ENCODE results near the gene MCF2L.

DNA sequence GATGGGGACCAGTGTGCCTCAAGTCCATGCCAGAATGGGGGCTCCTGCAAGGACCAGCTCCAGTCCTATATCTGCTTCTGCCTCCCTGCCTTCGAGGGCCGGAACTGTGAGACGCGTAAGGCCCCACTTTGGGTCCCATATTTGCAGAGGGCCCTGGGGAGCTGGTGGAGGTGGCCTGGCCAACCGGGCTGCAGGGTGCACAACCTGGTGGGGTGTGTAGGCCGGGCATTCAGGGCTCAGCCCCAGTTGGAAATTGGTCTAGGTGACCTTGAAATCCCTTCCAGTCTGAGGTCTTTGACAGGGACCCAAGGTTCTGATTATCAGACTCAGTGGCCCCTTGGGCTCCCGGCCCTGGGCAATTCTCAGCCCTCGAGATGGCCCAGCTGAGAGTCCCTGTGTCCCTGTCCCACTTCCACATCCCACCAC lies 144.8 kb downstream of the MCF2L start:
- TF ChIP-seq, protein P1, sequence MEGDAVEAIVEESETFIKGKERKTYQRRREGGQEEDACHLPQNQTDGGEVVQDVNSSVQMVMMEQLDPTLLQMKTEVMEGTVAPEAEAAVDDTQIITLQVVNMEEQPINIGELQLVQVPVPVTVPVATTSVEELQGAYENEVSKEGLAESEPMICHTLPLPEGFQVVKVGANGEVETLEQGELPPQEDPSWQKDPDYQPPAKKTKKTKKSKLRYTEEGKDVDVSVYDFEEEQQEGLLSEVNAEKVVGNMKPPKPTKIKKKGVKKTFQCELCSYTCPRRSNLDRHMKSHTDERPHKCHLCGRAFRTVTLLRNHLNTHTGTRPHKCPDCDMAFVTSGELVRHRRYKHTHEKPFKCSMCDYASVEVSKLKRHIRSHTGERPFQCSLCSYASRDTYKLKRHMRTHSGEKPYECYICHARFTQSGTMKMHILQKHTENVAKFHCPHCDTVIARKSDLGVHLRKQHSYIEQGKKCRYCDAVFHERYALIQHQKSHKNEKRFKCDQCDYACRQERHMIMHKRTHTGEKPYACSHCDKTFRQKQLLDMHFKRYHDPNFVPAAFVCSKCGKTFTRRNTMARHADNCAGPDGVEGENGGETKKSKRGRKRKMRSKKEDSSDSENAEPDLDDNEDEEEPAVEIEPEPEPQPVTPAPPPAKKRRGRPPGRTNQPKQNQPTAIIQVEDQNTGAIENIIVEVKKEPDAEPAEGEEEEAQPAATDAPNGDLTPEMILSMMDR (IDR thresholded peaks at IDR 0.05) = no peak
- TF ChIP-seq POLR2AphosphoS5 (IDR thresholded peaks at IDR 0.05) = no peak
